SK-N-SH treated with all-trans-retinoic acid at 6 μM for 48 hours (cell line): ENCODE results near the gene POU2F1.

Experiments
- ATAC-seq: fragments of 200-7000 bp; cut with Tn5 transposase; 3 replicates; pipeline ENCODE4 v1.9.1; 2020; ENCODE audit warnings: mild to moderate bottlenecking, moderate library complexity
- ARNTL ChIP-seq: fragments of 450-650 bp; formaldehyde crosslinking; IDR thresholded peaks from 2 replicates; pipeline ENCODE4 v1.5.0; 2020; ENCODE audit warnings: low read depth, mild to moderate bottlenecking, moderate library complexity, borderline replicate concordance
- BACH2 ChIP-seq: fragments of 250-450 bp; sonication (Bioruptor Pico); IDR thresholded peaks from 2 replicates; pipeline ENCODE4 v1.9.0; 2021; ENCODE audit warnings: mild to moderate bottlenecking, borderline replicate concordance
- CREB5 ChIP-seq: fragments of 250-450 bp; sonication (Bioruptor Pico); IDR thresholded peaks from 2 replicates; pipeline ENCODE4 v1.5.1; 2020; ENCODE audit warnings: low read depth, mild to moderate bottlenecking, moderate library complexity
- ESRRG ChIP-seq: fragments of 250-450 bp; sonication (Bioruptor Pico); IDR thresholded peaks from 2 replicates; pipeline ENCODE4 v1.6.1; 2021; ENCODE audit warnings: mild to moderate bottlenecking
- OSR1 ChIP-seq: fragments of 250-450 bp; sonication (Bioruptor Pico); IDR thresholded peaks from 2 replicates; pipeline ENCODE4 v1.8.0; 2022; ENCODE audit warnings: moderate library complexity, mild to moderate bottlenecking, inconsistent platforms
- PATZ1 ChIP-seq: fragments of 250-450 bp; sonication (Bioruptor Pico); IDR thresholded peaks from 2 replicates; pipeline ENCODE4 v1.8.0; 2020; ENCODE audit warnings: mild to moderate bottlenecking, moderate library complexity, borderline replicate concordance
- PPARA ChIP-seq: fragments of 250-450 bp; sonication (Bioruptor Pico); IDR thresholded peaks from 2 replicates; pipeline ENCODE4 v1.5.0; 2020; ENCODE audit warnings: mild to moderate bottlenecking, borderline replicate concordance
- RARB ChIP-seq: fragments of 250-450 bp; sonication (Bioruptor Pico); IDR thresholded peaks from 2 replicates; pipeline ENCODE4 v1.8.0; 2021; ENCODE audit warnings: mild to moderate bottlenecking, moderate library complexity
- SNAI2 ChIP-seq: fragments of 250-450 bp; sonication (Bioruptor Pico); IDR thresholded peaks from 2 replicates; pipeline ENCODE4 v1.5.0; 2020; ENCODE audit warnings: mild to moderate bottlenecking, moderate library complexity
- ZC3H10 ChIP-seq: fragments of 250-450 bp; sonication (Bioruptor Pico); IDR thresholded peaks from 2 replicates; pipeline ENCODE4 v1.5.1; 2021; ENCODE audit warnings: mild to moderate bottlenecking, moderate library complexity
- ZFP3 ChIP-seq: fragments of 250-450 bp; sonication (Bioruptor Pico); IDR thresholded peaks from 2 replicates; pipeline ENCODE4 v1.5.0; 2020; ENCODE audit warnings: mild to moderate bottlenecking, moderate library complexity
- ZNF565 ChIP-seq: fragments of 450-650 bp; formaldehyde crosslinking; conservative IDR thresholded peaks from 2 replicates; pipeline ENCODE4 v1.5.0; 2020; ENCODE audit warnings: low read depth, mild to moderate bottlenecking, moderate library complexity
- ZNF8 ChIP-seq: fragments of 450-650 bp; formaldehyde crosslinking; IDR thresholded peaks from 2 replicates; pipeline ENCODE4 v1.5.0; 2020; ENCODE audit warnings: mild to moderate bottlenecking, moderate library complexity
- TF ChIP-seq, protein P1 (sequence below): fragments of 250-450 bp; sonication (Bioruptor Pico); IDR thresholded peaks from 2 replicates; pipeline ENCODE4 v1.8.0; 2021; ENCODE audit warnings: low read depth, mild to moderate bottlenecking, moderate library complexity, borderline replicate concordance
- TF ChIP-seq, protein P2 (sequence below): fragments of 250-450 bp; sonication (Bioruptor Pico); IDR thresholded peaks from 2 replicates; pipeline ENCODE4 v1.5.0; 2020; ENCODE audit warnings: mild to moderate bottlenecking, moderate library complexity

POU2F1 gene

GRCh38 chr1:167325151-167325550 lies 104.5 kb downstream of the POU2F1 start:
- ATAC-seq: no peak
- TF ChIP-seq PPARA (CRISPR knock-in tag) (no peak), PATZ1 (CRISPR knock-in tag) (no peak), ESRRG (CRISPR knock-in tag) (no peak), SNAI2 (CRISPR knock-in tag) (no peak), RARB (CRISPR knock-in tag) (no peak)
- TF ChIP-seq, protein P1, sequence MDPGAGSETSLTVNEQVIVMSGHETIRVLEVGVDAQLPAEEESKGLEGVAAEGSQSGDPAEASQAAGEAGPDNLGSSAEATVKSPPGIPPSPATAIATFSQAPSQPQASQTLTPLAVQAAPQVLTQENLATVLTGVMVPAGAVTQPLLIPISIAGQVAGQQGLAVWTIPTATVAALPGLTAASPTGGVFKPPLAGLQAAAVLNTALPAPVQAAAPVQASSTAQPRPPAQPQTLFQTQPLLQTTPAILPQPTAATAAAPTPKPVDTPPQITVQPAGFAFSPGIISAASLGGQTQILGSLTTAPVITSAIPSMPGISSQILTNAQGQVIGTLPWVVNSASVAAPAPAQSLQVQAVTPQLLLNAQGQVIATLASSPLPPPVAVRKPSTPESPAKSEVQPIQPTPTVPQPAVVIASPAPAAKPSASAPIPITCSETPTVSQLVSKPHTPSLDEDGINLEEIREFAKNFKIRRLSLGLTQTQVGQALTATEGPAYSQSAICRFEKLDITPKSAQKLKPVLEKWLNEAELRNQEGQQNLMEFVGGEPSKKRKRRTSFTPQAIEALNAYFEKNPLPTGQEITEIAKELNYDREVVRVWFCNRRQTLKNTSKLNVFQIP (CRISPR knock-in tag): no peak

DNA sequence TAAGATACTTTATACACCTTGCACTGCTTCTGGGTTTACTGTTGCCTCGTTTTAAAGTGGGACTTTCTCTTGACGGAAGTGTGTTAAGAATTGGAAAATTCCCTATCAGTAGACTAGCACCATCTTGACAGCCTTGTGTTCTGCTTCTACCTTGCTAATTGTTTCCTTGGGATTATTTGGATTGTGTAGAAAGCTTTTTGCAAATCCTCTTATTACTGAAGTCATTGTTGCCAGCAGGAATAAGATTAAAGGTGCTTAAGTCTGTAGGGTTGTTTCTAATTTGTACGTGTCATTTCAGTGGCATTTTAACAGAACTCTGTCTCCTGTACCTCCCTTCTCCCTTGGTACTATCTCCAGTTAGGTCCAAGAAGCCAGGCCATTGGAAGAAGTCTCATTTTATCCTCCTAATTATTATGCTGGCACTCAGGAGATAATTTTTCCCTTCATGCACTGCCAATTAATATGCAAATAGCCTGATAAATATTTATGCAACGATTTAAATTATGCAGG lies 107.7 kb downstream of the POU2F1 start:
- no peak for ATAC-seq
- TF ChIP-seq, protein P2, sequence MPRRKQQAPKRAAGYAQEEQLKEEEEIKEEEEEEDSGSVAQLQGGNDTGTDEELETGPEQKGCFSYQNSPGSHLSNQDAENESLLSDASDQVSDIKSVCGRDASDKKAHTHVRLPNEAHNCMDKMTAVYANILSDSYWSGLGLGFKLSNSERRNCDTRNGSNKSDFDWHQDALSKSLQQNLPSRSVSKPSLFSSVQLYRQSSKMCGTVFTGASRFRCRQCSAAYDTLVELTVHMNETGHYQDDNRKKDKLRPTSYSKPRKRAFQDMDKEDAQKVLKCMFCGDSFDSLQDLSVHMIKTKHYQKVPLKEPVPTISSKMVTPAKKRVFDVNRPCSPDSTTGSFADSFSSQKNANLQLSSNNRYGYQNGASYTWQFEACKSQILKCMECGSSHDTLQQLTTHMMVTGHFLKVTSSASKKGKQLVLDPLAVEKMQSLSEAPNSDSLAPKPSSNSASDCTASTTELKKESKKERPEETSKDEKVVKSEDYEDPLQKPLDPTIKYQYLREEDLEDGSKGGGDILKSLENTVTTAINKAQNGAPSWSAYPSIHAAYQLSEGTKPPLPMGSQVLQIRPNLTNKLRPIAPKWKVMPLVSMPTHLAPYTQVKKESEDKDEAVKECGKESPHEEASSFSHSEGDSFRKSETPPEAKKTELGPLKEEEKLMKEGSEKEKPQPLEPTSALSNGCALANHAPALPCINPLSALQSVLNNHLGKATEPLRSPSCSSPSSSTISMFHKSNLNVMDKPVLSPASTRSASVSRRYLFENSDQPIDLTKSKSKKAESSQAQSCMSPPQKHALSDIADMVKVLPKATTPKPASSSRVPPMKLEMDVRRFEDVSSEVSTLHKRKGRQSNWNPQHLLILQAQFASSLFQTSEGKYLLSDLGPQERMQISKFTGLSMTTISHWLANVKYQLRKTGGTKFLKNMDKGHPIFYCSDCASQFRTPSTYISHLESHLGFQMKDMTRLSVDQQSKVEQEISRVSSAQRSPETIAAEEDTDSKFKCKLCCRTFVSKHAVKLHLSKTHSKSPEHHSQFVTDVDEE: no peak
- TF ChIP-seq, protein P1 (CRISPR knock-in tag): no peak
- no peak for TF ChIP-seq ESRRG (CRISPR knock-in tag)
- TF ChIP-seq RARB (CRISPR knock-in tag): no peak
- TF ChIP-seq ZC3H10 (CRISPR knock-in tag): no peak
- no peak for TF ChIP-seq BACH2 (CRISPR knock-in tag)

DNA sequence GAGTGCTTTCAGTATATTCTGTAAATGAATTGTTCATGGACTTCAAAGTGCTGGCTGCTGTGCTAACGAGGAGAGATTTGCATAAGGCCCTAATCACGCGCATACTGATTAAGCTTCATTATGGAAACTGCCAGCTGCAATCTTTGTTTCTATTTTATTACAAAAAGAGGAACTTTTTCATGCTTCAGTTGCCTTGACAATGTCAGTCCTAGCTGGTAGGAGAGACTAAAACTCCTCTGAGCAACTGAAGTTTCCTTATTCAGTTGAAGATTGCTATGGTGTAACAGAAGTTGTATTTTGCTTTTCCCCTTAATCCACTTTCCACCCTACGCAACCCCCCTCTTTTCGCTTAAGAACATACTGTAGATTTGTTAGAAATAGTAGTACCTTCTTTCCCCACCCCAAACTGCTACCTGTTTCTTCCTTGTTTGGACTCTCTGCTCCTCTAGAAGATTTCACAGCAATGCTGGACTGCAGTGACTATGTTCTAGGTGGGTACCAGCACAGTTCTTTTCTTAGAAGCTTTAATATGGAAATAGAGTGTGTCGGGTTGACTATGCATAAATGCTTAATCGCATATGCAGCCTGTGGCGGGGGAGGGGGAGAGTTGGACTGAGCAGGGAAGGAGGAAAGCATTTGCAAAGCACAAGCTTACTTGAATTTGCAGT lies 108.3 kb downstream of the POU2F1 start:
- no peak for ATAC-seq
- no peak for TF ChIP-seq ZNF565 (CRISPR knock-in tag)
- TF ChIP-seq, protein P1 (CRISPR knock-in tag): no peak
- TF ChIP-seq ZNF8 (CRISPR knock-in tag): no peak
- no peak for TF ChIP-seq CREB5 (CRISPR knock-in tag)
- no peak for TF ChIP-seq OSR1 (CRISPR knock-in tag)
- TF ChIP-seq ZFP3 (CRISPR knock-in tag): no peak
- no peak for TF ChIP-seq ARNTL (CRISPR knock-in tag)
- TF ChIP-seq BACH2 (CRISPR knock-in tag): no peak
